Activated naive CD8-positive, alpha-beta T cell treated with anti-CD3 and anti-CD28 coated beads, Interleukin-2, amount 10 ng/mL, durations not matched to agents 7 days and 5 days (primary cell): Measurements from ENCODE around the gene CAP1. TPM values are rescaled to one million over a fixed set of nuclear protein-coding genes. Genes with fewer than 3 reads are reported as not detected.
"Not testable (repeated sequence)": the region's sequence is repeated elsewhere in the genome, so short reads cannot be mapped to it uniquely, and the experiment has no call there.

ENCODE experiments used
- ATAC-seq: fragments of 150-1000 bp; cut with Tn5 transposase; one replicate; pipeline ENCODE4 v1.10.0; 2021; ENCODE audit warnings: low read depth, moderate library complexity
- POLR2A ChIA-PET: fragments of 350-600 bp; sonication (Branson Sonifier 250); formaldehyde crosslinking; loops from one replicate; lab custom pipeline; 2021; ENCODE audit warnings: antibody characterized with exemption; lab: Charles Lee
- DNase-seq: peaks from one replicate; pipeline ENCODE4 v3.0.0; 2021
- H3K27ac Mint-ChIP-seq: one replicate; pipeline ENCODE4 v1.8.0; 2022; ENCODE audit warnings: mild to moderate bottlenecking, mixed read lengths
- H3K27me3 Mint-ChIP-seq: one replicate; pipeline ENCODE4 v1.8.0; 2022; ENCODE audit warnings: mild to moderate bottlenecking, moderate library complexity, mixed read lengths
- H3K36me3 Mint-ChIP-seq: one replicate; pipeline ENCODE4 v1.8.0; 2021; ENCODE audit warnings: mild to moderate bottlenecking, mixed read lengths
- H3K4me1 Mint-ChIP-seq: one replicate; pipeline ENCODE4 v1.8.0; 2021; ENCODE audit warnings: mixed read lengths
- H3K4me3 Mint-ChIP-seq: one replicate; pipeline ENCODE4 v1.8.0; 2022; ENCODE audit warnings: mild to moderate bottlenecking, moderate library complexity, mixed read lengths
- H3K9me3 Mint-ChIP-seq: one replicate; pipeline ENCODE4 v1.8.0; 2021; ENCODE audit warnings: mixed read lengths
- total RNA-seq, 2 experiments: library from RNA; stranded (reverse); gene quantifications; one replicate each; pipeline ENCODE4 v1.2.3, GENCODE V29; 2021

Gene CAP1, protein sequence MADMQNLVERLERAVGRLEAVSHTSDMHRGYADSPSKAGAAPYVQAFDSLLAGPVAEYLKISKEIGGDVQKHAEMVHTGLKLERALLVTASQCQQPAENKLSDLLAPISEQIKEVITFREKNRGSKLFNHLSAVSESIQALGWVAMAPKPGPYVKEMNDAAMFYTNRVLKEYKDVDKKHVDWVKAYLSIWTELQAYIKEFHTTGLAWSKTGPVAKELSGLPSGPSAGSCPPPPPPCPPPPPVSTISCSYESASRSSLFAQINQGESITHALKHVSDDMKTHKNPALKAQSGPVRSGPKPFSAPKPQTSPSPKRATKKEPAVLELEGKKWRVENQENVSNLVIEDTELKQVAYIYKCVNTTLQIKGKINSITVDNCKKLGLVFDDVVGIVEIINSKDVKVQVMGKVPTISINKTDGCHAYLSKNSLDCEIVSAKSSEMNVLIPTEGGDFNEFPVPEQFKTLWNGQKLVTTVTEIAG
- 100 to 1,000 TPM; 579 to 614 TPM for total RNA-seq

DNA sequence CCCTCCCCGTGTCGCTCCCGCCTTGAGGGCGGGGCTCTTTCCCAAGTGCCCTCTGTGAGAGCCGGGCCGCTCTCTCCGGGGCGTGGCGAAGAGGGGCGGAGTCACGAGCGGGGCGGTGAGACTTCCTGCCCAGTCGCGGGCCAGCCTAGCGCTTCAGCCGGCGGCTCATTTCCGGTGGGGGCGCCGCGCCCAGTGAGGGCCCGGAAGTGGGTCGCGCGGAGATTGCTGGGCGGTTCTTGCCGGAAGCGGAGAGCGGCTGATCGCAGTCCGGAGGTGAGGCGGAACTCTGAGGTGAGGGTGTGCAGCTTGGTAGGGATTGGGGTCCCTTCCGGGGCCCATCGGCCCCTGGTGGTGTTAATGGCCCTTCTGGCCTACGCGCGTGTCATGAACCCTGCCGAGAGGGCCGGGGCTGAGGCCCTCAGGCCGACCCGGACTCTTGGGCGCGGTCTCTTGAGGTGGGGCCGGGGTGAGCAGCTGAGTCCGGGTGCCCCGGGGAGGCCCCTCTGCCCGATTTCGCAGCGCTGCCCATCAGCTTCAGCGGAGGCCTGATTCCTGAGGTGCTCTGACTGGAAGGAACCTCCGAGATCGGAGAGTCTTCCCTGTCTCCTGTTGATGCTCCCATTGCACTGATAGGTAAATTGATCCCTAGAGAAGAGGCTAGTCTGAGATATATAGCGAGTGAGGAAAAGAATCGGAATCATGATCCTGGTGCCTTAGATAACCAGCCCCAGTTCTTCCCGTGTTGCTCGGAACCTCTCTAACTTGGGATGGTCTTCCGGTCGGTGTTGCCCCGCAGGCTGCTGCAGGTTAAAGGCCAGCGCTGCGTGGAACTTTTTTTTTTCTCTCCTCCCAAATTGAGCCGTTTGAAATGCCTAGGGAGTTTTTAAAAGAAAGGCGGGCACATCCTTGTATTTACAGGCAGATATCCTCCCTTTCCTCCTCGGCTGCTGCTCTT is at the start of gene CAP1:
CAP1 (plus strand) TSS at position 219 of the 955 bp plus-strand sequence. CDS start 18,618 bp downstream, outside the sequence.
- POLR2A ChIA-PET = interaction anchor here (0.5 to 4.6 kb wide), 17 partner anchors 9 to 847 kb away, joined by 3 to 53 read pairs (median 4); partner anchors contain the start of genes PPIE, SMAP2 and ZMPSTE24
- H3K27ac Mint-ChIP-seq = peak within 1 kb of the TSS; percentile 97
- no peaks in the 10 kb centered on the region for H3K27me3 Mint-ChIP-seq
- H3K4me3 Mint-ChIP-seq = peak within 1 kb of the TSS; percentile 94
- no peaks in the 10 kb centered on the region for H3K9me3 Mint-ChIP-seq
- peak; percentile 100 for DNase-seq
- H3K4me1 Mint-ChIP-seq = peaks cover 49% of the 10 kb centered on the region
- H3K36me3 Mint-ChIP-seq = peaks cover 45% of the 10 kb centered on the region
- ATAC-seq = peak; percentile 85

- ATAC-seq (no peak), DNase-seq (no peak)
- POLR2A ChIA-PET = no interaction called here
- no peaks in the 10 kb centered on the region for H3K9me3 Mint-ChIP-seq
- H3K4me3 Mint-ChIP-seq = no peak overlapping the region
- H3K27me3 Mint-ChIP-seq = no peaks in the 10 kb centered on the region
- no peaks in the 10 kb centered on the region for H3K36me3 Mint-ChIP-seq
- H3K27ac Mint-ChIP-seq = no peak overlapping the region
- peaks cover 10% of the 10 kb centered on the region for H3K4me1 Mint-ChIP-seq
Measured at GRCh38 chr1:39992234-39992633, 48.3 kb upstream of the CAP1 start.

- no peak overlapping the region for H3K27ac Mint-ChIP-seq
- DNase-seq (no peak), ATAC-seq (no peak)
- H3K4me1 Mint-ChIP-seq = peaks cover 10% of the 10 kb centered on the region
- no peaks in the 10 kb centered on the region for H3K27me3 Mint-ChIP-seq
- POLR2A ChIA-PET = no interaction called here
- H3K4me3 Mint-ChIP-seq = no peak overlapping the region
- H3K9me3 Mint-ChIP-seq = no peaks in the 10 kb centered on the region
- H3K36me3 Mint-ChIP-seq = no peaks in the 10 kb centered on the region
Measured at GRCh38 chr1:39992888-39993287, 47.6 kb upstream of the CAP1 start.

DNA sequence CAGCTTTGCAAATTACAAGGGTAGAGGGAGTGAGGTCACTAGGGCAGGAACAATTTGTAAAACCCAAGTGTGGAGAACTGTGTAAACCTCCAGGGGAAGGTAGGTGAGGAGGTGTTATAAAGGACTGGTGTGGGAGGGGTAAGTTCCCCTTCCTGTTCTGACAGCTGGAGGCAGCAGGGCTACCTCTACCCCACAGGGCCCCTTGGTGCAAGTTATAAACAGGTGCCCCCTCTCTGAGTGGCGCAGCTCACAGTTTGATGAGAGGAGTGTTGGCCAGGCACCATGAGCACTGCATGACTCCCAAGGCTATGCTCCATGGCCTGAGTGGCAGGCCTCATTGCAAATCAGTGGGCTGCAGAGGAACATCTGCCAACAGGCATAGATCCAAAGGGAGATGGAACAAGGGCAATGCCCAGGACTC is 44.5 kb upstream of the CAP1 start:
- Mint-ChIP-seq H3K4me1 (peaks cover 10% of the 10 kb centered on the region), H3K36me3 (no peaks in the 10 kb centered on the region), H3K27me3 (no peaks in the 10 kb centered on the region), H3K27ac (peak overlapping the region; percentile 38), H3K4me3 (no peak overlapping the region), H3K9me3 (no peaks in the 10 kb centered on the region)
- DNase-seq (peak; percentile 30), ATAC-seq (peak; percentile 95)
- POLR2A ChIA-PET = no interaction called here

- no peak for DNase-seq
- no peaks in the 10 kb centered on the region for H3K36me3 Mint-ChIP-seq
- no peak overlapping the region for H3K4me3 Mint-ChIP-seq
- ATAC-seq = no peak
- no peak overlapping the region for H3K27ac Mint-ChIP-seq
- POLR2A ChIA-PET = no interaction called here
- peaks cover 10% of the 10 kb centered on the region for H3K4me1 Mint-ChIP-seq
- H3K27me3 Mint-ChIP-seq = no peaks in the 10 kb centered on the region
- no peaks in the 10 kb centered on the region for H3K9me3 Mint-ChIP-seq
Measured at GRCh38 chr1:39996396-39997004, 44.0 kb upstream of the CAP1 start.

DNA sequence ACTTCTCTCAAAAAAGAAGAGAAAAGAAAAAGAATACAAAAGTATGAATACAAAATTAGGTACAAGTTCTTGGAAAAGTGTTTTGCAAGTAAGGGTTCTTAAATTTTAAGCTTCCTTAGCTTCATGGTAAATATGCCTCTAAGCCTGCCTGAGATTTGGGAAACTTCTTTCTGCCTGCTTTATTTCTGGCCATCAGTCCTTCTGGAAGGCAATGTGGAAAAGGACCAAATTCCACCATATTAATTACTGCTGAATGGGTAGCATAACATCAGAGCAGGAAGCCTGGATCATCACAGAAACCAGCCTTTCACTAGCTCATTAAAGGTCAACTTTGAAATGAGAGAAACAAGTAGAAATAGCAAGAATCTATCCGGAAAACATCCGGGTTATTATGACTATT is 39.1 kb upstream of the CAP1 start:
- no peak overlapping the region for H3K27ac Mint-ChIP-seq
- DNase-seq = no peak
- H3K27me3 Mint-ChIP-seq = peaks cover 3% of the 10 kb centered on the region
- no peak overlapping the region for H3K4me3 Mint-ChIP-seq
- no peaks in the 10 kb centered on the region for H3K36me3 Mint-ChIP-seq
- POLR2A ChIA-PET = no interaction called here
- no peak for ATAC-seq
- peaks cover 1% of the 10 kb centered on the region for H3K9me3 Mint-ChIP-seq
- H3K4me1 Mint-ChIP-seq = peaks cover 4% of the 10 kb centered on the region

- ATAC-seq (no peak), DNase-seq (no peak)
- no peak overlapping the region for H3K27ac Mint-ChIP-seq
- H3K9me3 Mint-ChIP-seq = peaks cover 1% of the 10 kb centered on the region
- H3K4me1 Mint-ChIP-seq = peaks cover 2% of the 10 kb centered on the region
- POLR2A ChIA-PET = no interaction called here
- H3K36me3 Mint-ChIP-seq = no peaks in the 10 kb centered on the region
- peaks cover 3% of the 10 kb centered on the region for H3K27me3 Mint-ChIP-seq
- no peak overlapping the region for H3K4me3 Mint-ChIP-seq
Measured at GRCh38 chr1:40003156-40004093, 37.1 kb upstream of the CAP1 start.

- Mint-ChIP-seq H3K9me3 (peaks cover 1% of the 10 kb centered on the region), H3K27me3 (peaks cover 3% of the 10 kb centered on the region), H3K4me1 (peaks cover 2% of the 10 kb centered on the region), H3K4me3 (no peak overlapping the region), H3K36me3 (no peaks in the 10 kb centered on the region), H3K27ac (no peak overlapping the region)
- no peak for ATAC-seq
- no peak for DNase-seq
- POLR2A ChIA-PET = no interaction called here
Measured at GRCh38 chr1:40004857-40005256, 35.7 kb upstream of the CAP1 start.

- DNase-seq, H3K4me1 Mint-ChIP-seq, POLR2A ChIA-PET, H3K27ac Mint-ChIP-seq, H3K36me3 Mint-ChIP-seq, H3K9me3 Mint-ChIP-seq, ATAC-seq, H3K4me3 Mint-ChIP-seq, H3K27me3 Mint-ChIP-seq: not testable (repeated sequence)
Measured at GRCh38 chr1:40007481-40008034, 33.0 kb upstream of the CAP1 start.

DNA sequence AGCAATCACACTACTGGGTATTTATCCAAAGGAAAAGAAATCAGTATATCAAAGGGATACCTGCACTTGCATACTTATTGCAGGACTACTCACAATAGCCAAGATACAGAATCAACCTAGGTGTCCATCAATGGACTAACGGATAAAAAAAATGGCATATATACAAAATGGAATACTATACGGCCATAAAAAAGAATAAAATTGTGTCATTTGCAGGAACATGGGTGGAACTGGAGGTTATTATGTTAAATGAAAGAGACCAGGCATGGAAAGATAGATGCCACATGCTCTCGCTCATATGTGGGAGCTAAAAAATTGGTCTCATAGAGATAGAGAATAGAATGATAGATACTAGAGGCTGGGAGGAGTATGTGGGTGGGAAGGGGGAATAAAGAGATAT is 29.3 kb upstream of the CAP1 start:
- Mint-ChIP-seq H3K4me1 (peaks cover 4% of the 10 kb centered on the region), H3K9me3 (peaks cover 5% of the 10 kb centered on the region), H3K27me3 (no peaks in the 10 kb centered on the region), H3K36me3 (no peaks in the 10 kb centered on the region), H3K4me3 (no peak overlapping the region), H3K27ac (no peak overlapping the region)
- DNase-seq (no peak), ATAC-seq (no peak)
- POLR2A ChIA-PET = no interaction called here

GRCh38 chr1:40014253-40014706 is 26.2 kb upstream of the CAP1 start:
- peaks cover 8% of the 10 kb centered on the region for H3K27me3 Mint-ChIP-seq
- DNase-seq (no peak), ATAC-seq (no peak)
- H3K36me3 Mint-ChIP-seq = no peaks in the 10 kb centered on the region
- H3K4me3 Mint-ChIP-seq = no peak overlapping the region
- peaks cover 4% of the 10 kb centered on the region for H3K4me1 Mint-ChIP-seq
- H3K27ac Mint-ChIP-seq = no peak overlapping the region
- POLR2A ChIA-PET = interaction anchor here (0.7 kb wide), 1 partner anchor 89 kb away, joined by 3 read pairs; no protein-coding TSS in a partner anchor
- peaks cover 5% of the 10 kb centered on the region for H3K9me3 Mint-ChIP-seq
